ENCODE measurements around the gene TIGD7.

TIGD7 gene

GRCh38 chr16:3346041-3346440, 40.8 kb upstream of the TIGD7 start:
- no peaks in the 10 kb centered on the region for H3K27me3 ChIP-seq (ENCODE audit: insufficient read depth, poor library complexity, severe bottlenecking)
- no peak for DNase-seq (ENCODE audit: low read depth in 1 of 2, low spot score in 1 of 2)
- TF ChIP-seq SPI1 (IDR thresholded peaks at IDR 0.05; ENCODE audit: borderline replicate concordance, low read depth) = no peak
- TF ChIP-seq GABPA (IDR thresholded peaks at IDR 0.05; ENCODE audit: low read depth) = no peak
- TF ChIP-seq REST (IDR thresholded peaks at IDR 0.05; ENCODE audit: insufficient replicate concordance, low read depth) = no peak
- no peak for TF ChIP-seq POLR2AphosphoS5 (IDR thresholded peaks at IDR 0.05; ENCODE audit: low read depth)
- TF ChIP-seq CTCF (IDR thresholded peaks at IDR 0.05; ENCODE audit: insufficient read depth, low read length) = no peak
- no peak overlapping the region for H3K4me3 ChIP-seq (replicated peaks; ENCODE audit: insufficient read depth, low read length)
- no peak overlapping the region for H3K27ac ChIP-seq (replicated peaks)

GRCh38 chr16:3328643-3329042, 23.4 kb upstream of the TIGD7 start:
- no peak overlapping the region for H3K4me3 ChIP-seq (replicated peaks; ENCODE audit: insufficient read depth, low read length)
- DNase-seq (ENCODE audit: low read depth in 1 of 2, low spot score in 1 of 2) = no peak
- TF ChIP-seq SPI1 (IDR thresholded peaks at IDR 0.05; ENCODE audit: borderline replicate concordance, low read depth) (no peak), POLR2AphosphoS5 (IDR thresholded peaks at IDR 0.05; ENCODE audit: low read depth) (no peak), REST (IDR thresholded peaks at IDR 0.05; ENCODE audit: insufficient replicate concordance, low read depth) (no peak), CTCF (IDR thresholded peaks at IDR 0.05; ENCODE audit: insufficient read depth, low read length) (no peak), GABPA (IDR thresholded peaks at IDR 0.05; ENCODE audit: low read depth) (no peak)
- H3K27ac ChIP-seq (replicated peaks) = no peak overlapping the region
- no peaks in the 10 kb centered on the region for H3K27me3 ChIP-seq (ENCODE audit: insufficient read depth, poor library complexity, severe bottlenecking)

- no peak for DNase-seq (ENCODE audit: low read depth in 1 of 2, low spot score in 1 of 2)
- Histone ChIP-seq H3K27me3 (ENCODE audit: insufficient read depth, poor library complexity, severe bottlenecking) (no peaks in the 10 kb centered on the region), H3K4me3 (replicated peaks; ENCODE audit: insufficient read depth, low read length) (no peak overlapping the region), H3K27ac (replicated peaks) (no peak overlapping the region)
- no peak for TF ChIP-seq REST (IDR thresholded peaks at IDR 0.05; ENCODE audit: insufficient replicate concordance, low read depth)
- no peak for TF ChIP-seq SPI1 (IDR thresholded peaks at IDR 0.05; ENCODE audit: borderline replicate concordance, low read depth)
- TF ChIP-seq CTCF (IDR thresholded peaks at IDR 0.05; ENCODE audit: insufficient read depth, low read length) = no peak
- no peak for TF ChIP-seq POLR2AphosphoS5 (IDR thresholded peaks at IDR 0.05; ENCODE audit: low read depth)
Observed at GRCh38 chr16:3328104-3328503, 22.9 kb upstream of the TIGD7 start.
